NCI-H2081 (cell line): ENCODE data around the gene GIMAP5.
A peak's percentile ranks its signal among the peaks of the same experiment; 100 is the strongest.

ENCODE experiments used
- DNase-seq, 2 experiments: peaks; one replicate each; lab custom pipeline; 2025; lab: John Stamatoyannopoulos, UW

The GIMAP5 gene

GRCh38 chr7:150735596-150736358 is 1.4 kb upstream of the GIMAP5 start:
- DNase-seq = no peak

- no peak for DNase-seq
Measured at GRCh38 chr7:150736864-150737263, 354 bp upstream of the GIMAP5 start.

- no peak for DNase-seq
Measured at GRCh38 chr7:150738092-150738491, 874 bp downstream of the GIMAP5 start.

GRCh38 chr7:150738591-150739001 is 1.4 kb downstream of the GIMAP5 start:
- no peak for DNase-seq

GRCh38 chr7:150739033-150739432 is 1.8 kb downstream of the GIMAP5 start:
- DNase-seq = peak in 1 of 2 experiments; percentile 8

GRCh38 chr7:150740053-150740452 is 2.8 kb downstream of the GIMAP5 start:
- no peak for DNase-seq

GRCh38 chr7:150742286-150742968 is 5.2 kb downstream of the GIMAP5 start:
- no peak for DNase-seq

- no peak for DNase-seq
Measured at GRCh38 chr7:150744041-150744656, 6.9 kb downstream of the GIMAP5 start.

- no peak for DNase-seq
Measured at GRCh38 chr7:150745086-150745485, 7.9 kb downstream of the GIMAP5 start.

- no peak for DNase-seq
Measured at GRCh38 chr7:150745876-150746275, 8.7 kb downstream of the GIMAP5 start.

- DNase-seq = no peak
Measured at GRCh38 chr7:150746921-150747320, 9.7 kb downstream of the GIMAP5 start.

GRCh38 chr7:150748376-150748775 is 11.2 kb downstream of the GIMAP5 start:
- DNase-seq = no peak

- DNase-seq = no peak
Measured at GRCh38 chr7:150751702-150752101, 14.5 kb downstream of the GIMAP5 start.

GRCh38 chr7:150753239-150753638 is 16.0 kb downstream of the GIMAP5 start:
- no peak for DNase-seq

GRCh38 chr7:150753826-150754603 is 16.8 kb downstream of the GIMAP5 start:
- peak; percentile 5 to 12 for DNase-seq

- no peak for DNase-seq
Measured at GRCh38 chr7:150754951-150755350, 17.7 kb downstream of the GIMAP5 start.

- DNase-seq = no peak
Measured at GRCh38 chr7:150755473-150756099, 18.4 kb downstream of the GIMAP5 start.

- DNase-seq = no peak
Measured at GRCh38 chr7:150756166-150756565, 18.9 kb downstream of the GIMAP5 start.

- no peak for DNase-seq
Measured at GRCh38 chr7:150756858-150757257, 19.6 kb downstream of the GIMAP5 start.

- no peak for DNase-seq
Measured at GRCh38 chr7:150759479-150759878, 22.3 kb downstream of the GIMAP5 start.

GRCh38 chr7:150766334-150766709 is 29.1 kb downstream of the GIMAP5 start:
- DNase-seq = no peak

- no peak for DNase-seq
Measured at GRCh38 chr7:150769768-150770167, 32.5 kb downstream of the GIMAP5 start.
